ENCODE results near the gene PIP5KL1. TPM values are rescaled to one million over a fixed set of nuclear protein-coding genes. Genes with fewer than 3 reads are reported as not detected.
A peak's percentile ranks its signal among the peaks of the same experiment; 100 is the strongest.

PIP5KL1 gene
- total RNA-seq, 1 donor from 2014 or later: 3.4 TPM

DNA sequence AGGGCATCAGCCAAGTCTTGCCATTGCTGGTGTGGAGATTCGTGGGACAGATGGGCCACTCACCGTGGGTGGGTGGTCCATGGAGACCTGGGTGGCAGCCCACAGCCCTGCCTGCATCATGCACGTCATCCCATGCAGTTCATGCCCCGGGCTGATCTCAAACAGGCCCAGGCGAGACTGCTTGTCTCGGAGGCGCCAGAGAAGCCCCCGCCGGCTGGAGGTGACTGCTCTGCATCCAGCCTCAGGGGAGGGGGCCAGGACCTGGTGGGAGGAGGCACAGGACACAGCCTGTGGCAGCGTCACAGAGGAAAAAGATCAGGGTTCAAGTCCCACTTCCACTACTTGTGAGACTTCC, 975 bp downstream of the PIP5KL1 start:
- H3K27ac Mint-ChIP-seq (ENCODE audit: unreplicated experiment): no peak overlapping the region
- H3K27me3 Mint-ChIP-seq (ENCODE audit: low read depth): peaks cover 69% of the 10 kb centered on the region
- no peak for DNase-seq (ENCODE audit: low read depth, low spot score)
- TF ChIP-seq, protein P1, sequence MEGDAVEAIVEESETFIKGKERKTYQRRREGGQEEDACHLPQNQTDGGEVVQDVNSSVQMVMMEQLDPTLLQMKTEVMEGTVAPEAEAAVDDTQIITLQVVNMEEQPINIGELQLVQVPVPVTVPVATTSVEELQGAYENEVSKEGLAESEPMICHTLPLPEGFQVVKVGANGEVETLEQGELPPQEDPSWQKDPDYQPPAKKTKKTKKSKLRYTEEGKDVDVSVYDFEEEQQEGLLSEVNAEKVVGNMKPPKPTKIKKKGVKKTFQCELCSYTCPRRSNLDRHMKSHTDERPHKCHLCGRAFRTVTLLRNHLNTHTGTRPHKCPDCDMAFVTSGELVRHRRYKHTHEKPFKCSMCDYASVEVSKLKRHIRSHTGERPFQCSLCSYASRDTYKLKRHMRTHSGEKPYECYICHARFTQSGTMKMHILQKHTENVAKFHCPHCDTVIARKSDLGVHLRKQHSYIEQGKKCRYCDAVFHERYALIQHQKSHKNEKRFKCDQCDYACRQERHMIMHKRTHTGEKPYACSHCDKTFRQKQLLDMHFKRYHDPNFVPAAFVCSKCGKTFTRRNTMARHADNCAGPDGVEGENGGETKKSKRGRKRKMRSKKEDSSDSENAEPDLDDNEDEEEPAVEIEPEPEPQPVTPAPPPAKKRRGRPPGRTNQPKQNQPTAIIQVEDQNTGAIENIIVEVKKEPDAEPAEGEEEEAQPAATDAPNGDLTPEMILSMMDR (conservative IDR thresholded peaks at IDR 0.05): no peak
- H3K9me3 Mint-ChIP-seq: no peaks in the 10 kb centered on the region
- peaks cover 23% of the 10 kb centered on the region for H3K4me1 Mint-ChIP-seq
- H3K4me3 Mint-ChIP-seq: peak overlapping the region; percentile 86
- H3K36me3 Mint-ChIP-seq (ENCODE audit: low read depth): no peaks in the 10 kb centered on the region

- H3K4me1 Mint-ChIP-seq: peaks cover 19% of the 10 kb centered on the region
- no peak overlapping the region for H3K27ac Mint-ChIP-seq (ENCODE audit: unreplicated experiment)
- peaks cover 74% of the 10 kb centered on the region for H3K27me3 Mint-ChIP-seq (ENCODE audit: low read depth)
- no peaks in the 10 kb centered on the region for H3K36me3 Mint-ChIP-seq (ENCODE audit: low read depth)
- H3K4me3 Mint-ChIP-seq: peak overlapping the region; percentile 86
- no peak for DNase-seq (ENCODE audit: low read depth, low spot score)
- H3K9me3 Mint-ChIP-seq: no peaks in the 10 kb centered on the region
- TF ChIP-seq, protein P1 (conservative IDR thresholded peaks at IDR 0.05): no peak
Observed at GRCh38 chr9:127928676-127929624, 1.6 kb downstream of the PIP5KL1 start.

DNA sequence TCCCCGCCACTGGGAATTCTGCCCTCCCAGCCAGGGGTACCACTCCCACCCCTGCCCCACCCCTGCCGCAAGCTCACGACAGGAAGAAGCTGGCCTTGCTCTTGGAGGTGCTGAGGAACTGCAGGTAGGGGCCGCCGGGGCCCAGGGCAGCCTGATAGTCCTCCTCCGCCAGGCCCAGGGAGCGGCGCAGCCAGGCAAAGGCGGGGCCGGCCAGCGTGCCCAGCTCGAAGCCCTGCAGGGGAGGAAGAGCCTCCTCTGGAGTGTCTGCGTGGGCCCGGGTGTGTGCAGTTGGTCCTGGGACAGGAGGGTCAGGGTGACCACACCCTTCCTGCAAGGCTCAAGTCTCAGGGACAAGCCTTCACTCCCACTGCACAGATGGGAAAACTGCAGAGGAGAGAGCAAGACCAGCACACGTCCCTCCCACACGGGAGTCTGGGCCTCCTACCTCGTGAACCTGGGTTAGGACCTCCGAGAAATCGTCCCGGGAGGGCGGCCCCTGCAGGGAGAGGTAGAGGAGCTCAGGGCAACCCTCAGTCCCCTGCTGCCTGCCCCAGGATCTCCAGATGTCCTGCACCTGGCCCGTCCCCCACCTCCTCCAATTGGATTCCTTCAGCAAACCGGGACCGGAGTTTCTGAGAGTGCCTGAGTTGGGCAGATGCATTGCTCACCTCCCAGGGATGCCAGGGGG, 2.4 kb downstream of the PIP5KL1 start:
- no peaks in the 10 kb centered on the region for H3K36me3 Mint-ChIP-seq (ENCODE audit: low read depth)
- peaks cover 83% of the 10 kb centered on the region for H3K27me3 Mint-ChIP-seq (ENCODE audit: low read depth)
- no peak for DNase-seq (ENCODE audit: low read depth, low spot score)
- peak overlapping the region; percentile 76 for H3K4me3 Mint-ChIP-seq
- no peaks in the 10 kb centered on the region for H3K9me3 Mint-ChIP-seq
- H3K27ac Mint-ChIP-seq (ENCODE audit: unreplicated experiment): no peak overlapping the region
- H3K4me1 Mint-ChIP-seq: peaks cover 19% of the 10 kb centered on the region
- TF ChIP-seq, protein P1 (conservative IDR thresholded peaks at IDR 0.05): no peak

- Mint-ChIP-seq H3K4me1 (peaks cover 19% of the 10 kb centered on the region), H3K4me3 (no peak overlapping the region), H3K36me3 (ENCODE audit: low read depth) (no peaks in the 10 kb centered on the region), H3K9me3 (no peaks in the 10 kb centered on the region), H3K27ac (ENCODE audit: unreplicated experiment) (no peak overlapping the region), H3K27me3 (ENCODE audit: low read depth) (peaks cover 84% of the 10 kb centered on the region)
- DNase-seq (ENCODE audit: low read depth, low spot score): no peak
- TF ChIP-seq, protein P1 (conservative IDR thresholded peaks at IDR 0.05): no peak
Observed at GRCh38 chr9:127927201-127927987, 3.2 kb downstream of the PIP5KL1 start.

GRCh38 chr9:127926906-127927200, 3.7 kb downstream of the PIP5KL1 start:
- no peaks in the 10 kb centered on the region for H3K36me3 Mint-ChIP-seq (ENCODE audit: low read depth)
- H3K27ac Mint-ChIP-seq (ENCODE audit: unreplicated experiment): no peak overlapping the region
- no peaks in the 10 kb centered on the region for H3K9me3 Mint-ChIP-seq
- DNase-seq (ENCODE audit: low read depth, low spot score): no peak
- TF ChIP-seq, protein P1 (conservative IDR thresholded peaks at IDR 0.05): no peak
- peak overlapping the region; percentile 23 for H3K4me3 Mint-ChIP-seq
- H3K27me3 Mint-ChIP-seq (ENCODE audit: low read depth): peaks cover 89% of the 10 kb centered on the region
- peaks cover 19% of the 10 kb centered on the region for H3K4me1 Mint-ChIP-seq
